Measurements from ENCODE around the gene TNK2. TPM values are rescaled to one million over a fixed set of nuclear protein-coding genes. Genes with fewer than 3 reads are reported as not detected.

TNK2 gene
- total RNA-seq, 6 experiments from 2014 or later: 29.6 to 46.1 (median 35.1) TPM

GRCh38 chr3:195860456-195860855 lies 47.9 kb downstream of the TNK2 start:
- no peak for DNase-seq
- Mint-ChIP-seq H3K9me3 (no peaks in the 10 kb centered on the region), H3K27ac (no peak overlapping the region), H3K27me3 (ENCODE audit: insufficient read depth) (peaks cover 5% of the 10 kb centered on the region), H3K4me1 (ENCODE audit: low read depth) (peaks cover 25% of the 10 kb centered on the region), H3K4me3 (no peak overlapping the region; the same call in 1 of the 2 replicates), H3K36me3 (ENCODE audit: low read depth) (peaks cover 7% of the 10 kb centered on the region; the same call in 1 of the 2 replicates)
- TF ChIP-seq CTCF (IDR thresholded peaks at IDR 0.05): no peak

GRCh38 chr3:195859846-195860411 lies 48.4 kb downstream of the TNK2 start:
- DNase-seq: no peak
- Mint-ChIP-seq H3K27me3 (ENCODE audit: insufficient read depth) (peaks cover 5% of the 10 kb centered on the region), H3K9me3 (no peaks in the 10 kb centered on the region), H3K27ac (no peak overlapping the region), H3K4me1 (ENCODE audit: low read depth) (peaks cover 25% of the 10 kb centered on the region), H3K36me3 (ENCODE audit: low read depth) (peaks cover 4% of the 10 kb centered on the region; the same call in 1 of the 2 replicates), H3K4me3 (peak overlapping the region; percentile 78; the same call in 1 of the 2 replicates)
- TF ChIP-seq CTCF (IDR thresholded peaks at IDR 0.05): no peak

GRCh38 chr3:195859061-195859845 lies 49.1 kb downstream of the TNK2 start:
- peak; percentile 98 for TF ChIP-seq CTCF (IDR thresholded peaks at IDR 0.05)
- H3K27ac Mint-ChIP-seq: no peak overlapping the region
- no peaks in the 10 kb centered on the region for H3K9me3 Mint-ChIP-seq
- peaks cover 2% of the 10 kb centered on the region; the same call in 1 of the 2 replicates for H3K36me3 Mint-ChIP-seq (ENCODE audit: low read depth)
- DNase-seq: peak; percentile 24
- H3K27me3 Mint-ChIP-seq (ENCODE audit: insufficient read depth): peaks cover 5% of the 10 kb centered on the region
- peak overlapping the region; percentile 78; the same call in 1 of the 2 replicates for H3K4me3 Mint-ChIP-seq
- peaks cover 25% of the 10 kb centered on the region for H3K4me1 Mint-ChIP-seq (ENCODE audit: low read depth)

- peaks cover 6% of the 10 kb centered on the region; the same call in 1 of the 2 replicates for H3K27me3 Mint-ChIP-seq (ENCODE audit: insufficient read depth)
- no peaks in the 10 kb centered on the region for H3K9me3 Mint-ChIP-seq
- H3K27ac Mint-ChIP-seq: no peak overlapping the region
- peaks cover 17% of the 10 kb centered on the region for H3K4me1 Mint-ChIP-seq (ENCODE audit: low read depth)
- TF ChIP-seq CTCF (IDR thresholded peaks at IDR 0.05): no peak
- no peak overlapping the region for H3K4me3 Mint-ChIP-seq
- H3K36me3 Mint-ChIP-seq (ENCODE audit: low read depth): no peaks in the 10 kb centered on the region
- DNase-seq: no peak
These were observed 51.8 kb downstream of the TNK2 start for GRCh38 chr3:195856410-195857084.

GRCh38 chr3:195855471-195856409 lies 52.6 kb downstream of the TNK2 start:
- TF ChIP-seq CTCF (IDR thresholded peaks at IDR 0.05): 0 out of 2 replicates have a peak, but pooled peaks have one; percentile 20
- peaks cover 22% of the 10 kb centered on the region for H3K4me1 Mint-ChIP-seq (ENCODE audit: low read depth)
- no peak overlapping the region for H3K4me3 Mint-ChIP-seq
- peaks cover 7% of the 10 kb centered on the region; the same call in 1 of the 2 replicates for H3K27me3 Mint-ChIP-seq (ENCODE audit: insufficient read depth)
- H3K9me3 Mint-ChIP-seq: no peaks in the 10 kb centered on the region
- no peak overlapping the region for H3K27ac Mint-ChIP-seq
- H3K36me3 Mint-ChIP-seq (ENCODE audit: low read depth): no peaks in the 10 kb centered on the region
- no peak for DNase-seq
